GM23338 (cell line): ENCODE results near the gene FARS2. TPM values are rescaled to one million over a fixed set of nuclear protein-coding genes. Genes with fewer than 3 reads are reported as not detected.

ENCODE experiments used
- ATAC-seq: fragments of 200-7000 bp; cut with Tn5 transposase; 3 replicates; pipeline ENCODE4 v1.9.1; 2020
- DNase-seq: peaks from one replicate; pipeline ENCODE4 v3.0.0-alpha.2; 2015; ENCODE audit warnings: low spot score
- H2AFZ ChIP-seq: fragments of 200-600 bp; sonication (generic); 2 replicates; pipeline ENCODE4 v1.8.0; 2016; ENCODE audit warnings: antibody characterized with exemption, mild to moderate bottlenecking, moderate library complexity
- H3F3A ChIP-seq: fragments of 200-600 bp; sonication (generic); replicated peaks from 2 replicates; pipeline ENCODE4 v1.8.0; 2017; ENCODE audit warnings: antibody characterized with exemption, mixed run types, low read depth
- H3K27ac ChIP-seq: fragments of 200-600 bp; sonication (generic); 2 replicates; pipeline ENCODE4 v1.6.1; 2016; ENCODE audit warnings: low read depth
- H3K27me3 ChIP-seq: fragments of 200-600 bp; sonication (generic); 2 replicates; pipeline ENCODE4 v1.8.0; 2016; ENCODE audit warnings: mild to moderate bottlenecking, mixed run types, moderate library complexity; ENCODE audit not compliant: insufficient read depth
- H3K36me3 ChIP-seq: fragments of 200-600 bp; sonication (generic); 2 replicates; pipeline ENCODE4 v1.8.0; 2016; ENCODE audit warnings: mild to moderate bottlenecking; ENCODE audit not compliant: insufficient read depth
- H3K4me1 ChIP-seq: fragments of 200-600 bp; sonication (generic); 2 replicates; pipeline ENCODE4 v1.8.0; 2016; ENCODE audit warnings: mild to moderate bottlenecking, moderate library complexity; ENCODE audit not compliant: insufficient read depth
- H3K4me2 ChIP-seq: fragments of 200-600 bp; sonication (generic); 2 replicates; pipeline ENCODE4 v1.7.1; 2017; ENCODE audit warnings: mixed run types
- H3K4me3 ChIP-seq: fragments of 200-600 bp; sonication (generic); 2 replicates; pipeline ENCODE4 v1.6.1; 2016; ENCODE audit warnings: mixed run types
- H3K79me2 ChIP-seq: fragments of 200-600 bp; sonication (generic); replicated peaks from 2 replicates; pipeline ENCODE4 v1.8.0; 2017; ENCODE audit warnings: mild to moderate bottlenecking; ENCODE audit not compliant: insufficient read depth
- H3K9me2 ChIP-seq: fragments of 200-600 bp; sonication (generic); 2 replicates; pipeline ENCODE4 v1.8.0; 2017; ENCODE audit not compliant: insufficient read depth
- H4K20me1 ChIP-seq: fragments of 200-600 bp; sonication (generic); replicated peaks from 2 replicates; pipeline ENCODE4 v1.8.0; 2017; ENCODE audit warnings: mild to moderate bottlenecking; ENCODE audit not compliant: insufficient read depth
- H3K27ac Mint-ChIP-seq: 2 replicates; pipeline ENCODE4 v1.8.0; 2020; ENCODE audit warnings: inconsistent platforms, mild to moderate bottlenecking, moderate library complexity, mixed read lengths
- H3K27me3 Mint-ChIP-seq: 3 replicates; pipeline ENCODE4 v1.8.0; 2022; ENCODE audit warnings: low read depth, mild to moderate bottlenecking, moderate library complexity, mixed read lengths, inconsistent platforms; ENCODE audit not compliant: insufficient read depth, poor library complexity
- H3K36me3 Mint-ChIP-seq: 3 replicates; pipeline ENCODE4 v1.8.0; 2021; ENCODE audit warnings: low read depth, mild to moderate bottlenecking, inconsistent platforms, moderate library complexity, mixed read lengths
- H3K4me1 Mint-ChIP-seq: 3 replicates; pipeline ENCODE4 v1.8.0; 2020; ENCODE audit warnings: mild to moderate bottlenecking, inconsistent platforms, mixed read lengths
- H3K4me3 Mint-ChIP-seq: 3 replicates; pipeline ENCODE4 v1.8.0; 2021; ENCODE audit warnings: moderate library complexity, mild to moderate bottlenecking, inconsistent platforms, mixed read lengths
- H3K9me3 Mint-ChIP-seq: 3 replicates; pipeline ENCODE4 v1.8.0; 2020; ENCODE audit warnings: moderate library complexity, mild to moderate bottlenecking, inconsistent platforms, mixed read lengths
- CREB1 ChIP-seq: fragments of 250-450 bp; sonication (Bioruptor Pico); IDR thresholded peaks from 2 replicates; pipeline ENCODE4 v1.5.0; 2020; ENCODE audit warnings: low read depth, mild to moderate bottlenecking, moderate library complexity
- EZH2 ChIP-seq: fragments of 200-600 bp; sonication (generic); IDR thresholded peaks from one replicate; pipeline ENCODE4 v1.8.0; 2017; ENCODE audit warnings: antibody characterized with exemption, mild to moderate bottlenecking, low read depth; ENCODE audit not compliant: unreplicated experiment
- EZH2phosphoT487 ChIP-seq: fragments of 200-600 bp; sonication (generic); IDR thresholded peaks from one replicate; pipeline ENCODE4 v1.8.1; 2018; ENCODE audit warnings: antibody characterized with exemption; ENCODE audit not compliant: unreplicated experiment
- JUNB ChIP-seq: IDR thresholded peaks from one replicate; pipeline ENCODE4 v1.6.1; 2016; ENCODE audit warnings: antibody characterized with exemption; ENCODE audit not compliant: unreplicated experiment
- NANOG ChIP-seq: IDR thresholded peaks from 2 replicates; pipeline ENCODE4 v1.6.1; 2016; ENCODE audit warnings: antibody characterized with exemption, borderline replicate concordance
- POLR2AphosphoS5 ChIP-seq: IDR thresholded peaks from 2 replicates; pipeline ENCODE4 v1.6.1; 2016; ENCODE audit warnings: antibody characterized with exemption, low read depth
- REST ChIP-seq: IDR thresholded peaks from one replicate; pipeline ENCODE4 v1.6.1; 2018; ENCODE audit warnings: antibody characterized with exemption; ENCODE audit not compliant: unreplicated experiment
- STAT1 ChIP-seq: IDR thresholded peaks from one replicate; pipeline ENCODE4 v1.6.1; 2016; ENCODE audit warnings: antibody characterized with exemption; ENCODE audit not compliant: unreplicated experiment
- ZNF114 ChIP-seq: fragments of 250-450 bp; sonication (Bioruptor Pico); IDR thresholded peaks from 2 replicates; pipeline ENCODE4 v1.5.0; 2020; ENCODE audit warnings: mild to moderate bottlenecking, moderate library complexity
- polyA plus RNA-seq: library from polyadenylated mRNA; unstranded; fragments of >200 nt; fragmentation: Nextera tagmentation; extraction: Ambion mirVana; gene quantifications from 2 replicates; pipeline ENCODE4 v1.2.1, GENCODE V29; 2016
- total RNA-seq: library from RNA; depleted of rRNA; stranded (reverse); fragments of >200 nt; shearing (Covaris generic); gene quantifications from 2 replicates; pipeline ENCODE4 v1.2.3, GENCODE V29; 2014
- TF ChIP-seq, protein P1 (sequence below): IDR thresholded peaks from 2 replicates; pipeline ENCODE4 v1.6.1; 2016; ENCODE audit warnings: antibody characterized with exemption
- TF ChIP-seq, protein P2 (sequence below), 2 experiments: fragments of 200-600 bp in 1 of 2; sonication (generic) in 1 of 2; conservative IDR thresholded peaks; 2 replicates each; pipeline versions ENCODE4 v1.5.1 to v1.6.1; 2016 to 2017; ENCODE audit warnings: antibody characterized with exemption in 2 of 2, low read depth in 2 of 2, mild to moderate bottlenecking in 2 of 2, moderate library complexity in 1 of 2

The FARS2 gene
- total and polyA plus RNA-seq, 2 experiments from 2014 or later: 7.6 to 19.0 TPM

GRCh38 chr6:5674141-5674540 is 412.8 kb downstream of the FARS2 start:
- ATAC-seq: no peak
- Mint-ChIP-seq H3K9me3 (no peaks in the 10 kb centered on the region), H3K4me1 (peaks cover 40% of the 10 kb centered on the region), H3K36me3 (no peaks in the 10 kb centered on the region), H3K27me3 (peaks cover 5% of the 10 kb centered on the region), H3K27ac (no peak overlapping the region), H3K4me3 (no peak overlapping the region)
- no peaks in the 10 kb centered on the region for H3K9me2 ChIP-seq
- no peak overlapping the region for H2AFZ ChIP-seq
- no peak overlapping the region for H3K4me2 ChIP-seq
- no peaks in the 10 kb centered on the region for H3K79me2 ChIP-seq
- H3K36me3 ChIP-seq: no peaks in the 10 kb centered on the region
- H3F3A ChIP-seq: no peaks in the 10 kb centered on the region
- no peak for DNase-seq
- H4K20me1 ChIP-seq: no peaks in the 10 kb centered on the region
- H3K4me3 ChIP-seq: no peak overlapping the region
- no peak for TF ChIP-seq REST
- TF ChIP-seq, protein P1, sequence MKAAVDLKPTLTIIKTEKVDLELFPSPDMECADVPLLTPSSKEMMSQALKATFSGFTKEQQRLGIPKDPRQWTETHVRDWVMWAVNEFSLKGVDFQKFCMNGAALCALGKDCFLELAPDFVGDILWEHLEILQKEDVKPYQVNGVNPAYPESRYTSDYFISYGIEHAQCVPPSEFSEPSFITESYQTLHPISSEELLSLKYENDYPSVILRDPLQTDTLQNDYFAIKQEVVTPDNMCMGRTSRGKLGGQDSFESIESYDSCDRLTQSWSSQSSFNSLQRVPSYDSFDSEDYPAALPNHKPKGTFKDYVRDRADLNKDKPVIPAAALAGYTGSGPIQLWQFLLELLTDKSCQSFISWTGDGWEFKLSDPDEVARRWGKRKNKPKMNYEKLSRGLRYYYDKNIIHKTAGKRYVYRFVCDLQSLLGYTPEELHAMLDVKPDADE: no peak
- TF ChIP-seq ZNF114: no peak
- no peak for TF ChIP-seq JUNB
- TF ChIP-seq NANOG: no peak
- no peak for TF ChIP-seq EZH2phosphoT487
- TF ChIP-seq POLR2AphosphoS5: no peak
- TF ChIP-seq CREB1: no peak
- TF ChIP-seq, protein P2, sequence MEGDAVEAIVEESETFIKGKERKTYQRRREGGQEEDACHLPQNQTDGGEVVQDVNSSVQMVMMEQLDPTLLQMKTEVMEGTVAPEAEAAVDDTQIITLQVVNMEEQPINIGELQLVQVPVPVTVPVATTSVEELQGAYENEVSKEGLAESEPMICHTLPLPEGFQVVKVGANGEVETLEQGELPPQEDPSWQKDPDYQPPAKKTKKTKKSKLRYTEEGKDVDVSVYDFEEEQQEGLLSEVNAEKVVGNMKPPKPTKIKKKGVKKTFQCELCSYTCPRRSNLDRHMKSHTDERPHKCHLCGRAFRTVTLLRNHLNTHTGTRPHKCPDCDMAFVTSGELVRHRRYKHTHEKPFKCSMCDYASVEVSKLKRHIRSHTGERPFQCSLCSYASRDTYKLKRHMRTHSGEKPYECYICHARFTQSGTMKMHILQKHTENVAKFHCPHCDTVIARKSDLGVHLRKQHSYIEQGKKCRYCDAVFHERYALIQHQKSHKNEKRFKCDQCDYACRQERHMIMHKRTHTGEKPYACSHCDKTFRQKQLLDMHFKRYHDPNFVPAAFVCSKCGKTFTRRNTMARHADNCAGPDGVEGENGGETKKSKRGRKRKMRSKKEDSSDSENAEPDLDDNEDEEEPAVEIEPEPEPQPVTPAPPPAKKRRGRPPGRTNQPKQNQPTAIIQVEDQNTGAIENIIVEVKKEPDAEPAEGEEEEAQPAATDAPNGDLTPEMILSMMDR (conservative IDR thresholded peaks at IDR 0.05; ENCODE audit: low read depth in 2 of 2): no peak
- TF ChIP-seq EZH2: no peak
- no peaks in the 10 kb centered on the region for H3K27me3 ChIP-seq
- H3K4me1 ChIP-seq: peaks cover 18% of the 10 kb centered on the region
- no peak overlapping the region for H3K27ac ChIP-seq

DNA sequence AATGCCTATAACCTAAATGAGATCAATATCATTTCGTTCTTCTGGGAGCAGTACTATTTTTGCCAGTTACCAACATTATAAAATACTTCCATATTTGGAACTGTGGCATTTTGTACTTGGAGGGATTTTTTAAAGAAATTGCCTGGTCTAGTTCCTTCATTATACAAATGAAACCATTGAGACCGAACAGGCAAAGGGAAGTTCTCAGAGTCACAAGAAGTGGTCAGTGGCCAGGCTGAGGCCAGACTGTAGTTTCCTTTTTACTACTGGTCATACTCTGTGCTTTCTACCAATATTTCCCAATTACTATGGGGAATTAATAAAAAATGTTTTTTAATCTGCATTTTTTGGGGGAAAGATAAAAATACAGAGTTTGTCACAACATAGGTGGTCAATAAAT is 413.4 kb downstream of the FARS2 start:
- Histone ChIP-seq H3K27ac (no peak overlapping the region), H2AFZ (no peak overlapping the region), H3F3A (no peaks in the 10 kb centered on the region), H4K20me1 (no peaks in the 10 kb centered on the region), H3K4me3 (no peak overlapping the region), H3K9me2 (no peaks in the 10 kb centered on the region), H3K36me3 (no peaks in the 10 kb centered on the region), H3K79me2 (no peaks in the 10 kb centered on the region), H3K4me1 (peaks cover 22% of the 10 kb centered on the region), H3K27me3 (no peaks in the 10 kb centered on the region), H3K4me2 (no peak overlapping the region)
- Mint-ChIP-seq H3K27me3 (peaks cover 5% of the 10 kb centered on the region), H3K27ac (no peak overlapping the region), H3K9me3 (no peaks in the 10 kb centered on the region), H3K36me3 (no peaks in the 10 kb centered on the region), H3K4me1 (peaks cover 43% of the 10 kb centered on the region), H3K4me3 (no peak overlapping the region)
- no peak for TF ChIP-seq EZH2phosphoT487
- TF ChIP-seq, protein P1: no peak
- no peak for TF ChIP-seq CREB1
- TF ChIP-seq JUNB: no peak
- TF ChIP-seq, protein P2 (conservative IDR thresholded peaks at IDR 0.05; ENCODE audit: low read depth in 2 of 2): no peak
- TF ChIP-seq STAT1: no peak
- DNase-seq (no peak), ATAC-seq (no peak)
